K562 (cell line): Measurements from ENCODE around the gene ARL8A. TPM values are rescaled to one million over a fixed set of nuclear protein-coding genes. Genes with fewer than 3 reads are reported as not detected.

Source experiments
- ATF7 ChIP-seq: fragments of 450-650 bp; IDR thresholded peaks from 2 replicates; pipeline ENCODE4 v1.7.1; 2014; ENCODE audit warnings: mild to moderate bottlenecking, moderate library complexity
- CHD1 ChIP-seq: fragments of 200-600 bp; sonication (generic); IDR thresholded peaks from one replicate; pipeline ENCODE4 v1.6.1; 2012; ENCODE audit warnings: mild to moderate bottlenecking, moderate library complexity, low read length, inconsistent platforms
- CREM ChIP-seq: IDR thresholded peaks from 2 replicates; pipeline ENCODE4 v1.6.1; 2014; ENCODE audit warnings: antibody characterized with exemption, low read depth
- FOXP1 ChIP-seq: sonication (generic); formaldehyde crosslinking; IDR thresholded peaks from 2 replicates; pipeline ENCODE4 v1.8.0; 2022; ENCODE audit warnings: mild to moderate bottlenecking, missing genetic modification reagents
- KLF1 ChIP-seq: fragments of 450-650 bp; IDR thresholded peaks from 2 replicates; pipeline ENCODE4 v1.6.1; 2016; ENCODE audit warnings: missing genetic modification characterization, missing compliant biosample characterization
- MTA1 ChIP-seq: fragments of 450-650 bp; IDR thresholded peaks from 2 replicates; pipeline ENCODE4 v1.6.1; 2017; ENCODE audit warnings: borderline replicate concordance
- NR2C2 ChIP-seq, 2 experiments: fragments of 200-800 bp in 1 of 2; sonication (Bioruptor generic) in 1 of 2; sonication (generic) in 1 of 2; formaldehyde crosslinking in 1 of 2; IDR thresholded peaks; 2 replicates each; pipeline versions ENCODE4 v1.6.1 to v1.8.0; 2016 to 2022; ENCODE audit warnings: mild to moderate bottlenecking in 1 of 2, missing compliant biosample characterization in 1 of 2, missing genetic modification characterization in 1 of 2, missing genetic modification reagents in 1 of 2
- NR2F6 ChIP-seq: fragments of 450-650 bp; formaldehyde crosslinking; IDR thresholded peaks from 2 replicates; pipeline ENCODE4 v1.4.0; 2020; ENCODE audit warnings: mild to moderate bottlenecking
- POLR2B ChIP-seq: fragments of 450-650 bp; IDR thresholded peaks from 2 replicates; pipeline ENCODE4 v1.6.1; 2018; ENCODE audit warnings: low read depth; ENCODE audit not compliant: partially characterized antibody
- POLR2G ChIP-seq: fragments of 200-400 bp; formaldehyde crosslinking; IDR thresholded peaks from 2 replicates; pipeline ENCODE4 v1.6.1; 2017; ENCODE audit warnings: low read depth, mild to moderate bottlenecking, antibody characterized with exemption, low read length, moderate library complexity
- RB1 ChIP-seq: fragments of 450-650 bp; IDR thresholded peaks from 2 replicates; pipeline ENCODE4 v1.6.1; 2017; ENCODE audit warnings: low read depth, mild to moderate bottlenecking
- SRF ChIP-seq, 2 experiments: fragments of 250-450, 450-650 bp in 1 of 2; sonication (Bioruptor Pico) in 1 of 2; sonication (generic) in 1 of 2; formaldehyde crosslinking; IDR thresholded peaks; 2 replicates each; pipeline versions ENCODE4 v1.5.0 to v1.5.1; 2020 to 2022; ENCODE audit warnings: mild to moderate bottlenecking in 1 of 2, missing genetic modification reagents in 1 of 2
- TEAD1 ChIP-seq, 2 experiments: fragments of 450-650 bp in 1 of 2; sonication (generic) in 1 of 2; formaldehyde crosslinking; IDR thresholded peaks; 2 replicates each; pipeline versions ENCODE4 v1.4.0 to v1.8.0; 2020 to 2022; ENCODE audit warnings: mild to moderate bottlenecking in 2 of 2, missing genetic modification reagents in 1 of 2
- ZNF134 ChIP-seq: fragments of 250-450 bp; sonication (Bioruptor Pico); conservative IDR thresholded peaks from 2 replicates; pipeline ENCODE4 v1.4.0; 2020
- ZNF263 ChIP-seq: sonication (generic); formaldehyde crosslinking; IDR thresholded peaks from 2 replicates; pipeline ENCODE4 v1.8.0; 2022; ENCODE audit warnings: mild to moderate bottlenecking, missing genetic modification reagents, borderline replicate concordance
- ZNF592 ChIP-seq: fragments of 450-650 bp; IDR thresholded peaks from 2 replicates; pipeline ENCODE4 v1.6.1; 2017; ENCODE audit warnings: antibody characterized with exemption, mild to moderate bottlenecking
- polyA plus RNA-seq, 8 experiments: library from polyadenylated mRNA; depleted of rRNA in 4 of 8; stranded (reverse) in 5 of 8; unstranded in 3 of 8; fragments of >200 nt; fragmentation: Nextera tagmentation in 2 of 8; fragmentation: Illumina TruSeq in 1 of 8; extraction: Ambion mirVana in 2 of 8; extraction: Trizol in 1 of 8; gene quantifications; 2 replicates each; pipeline versions ENCODE4 v1.2.1 to v1.2.3, GENCODE V29; 2011 to 2014; ENCODE audit warnings: inconsistent platforms in 1 of 8, missing spikeins in 1 of 8
- total RNA-seq, 7 experiments: library from RNA; depleted of rRNA in 6 of 7; stranded (reverse); fragments of >200 nt in 6 of 7; fragmentation: Illumina TruSeq in 2 of 7; extraction: Trizol in 2 of 7; gene quantifications; 2 replicates each; pipeline versions ENCODE4 v1.2.1 to v1.2.3, GENCODE V29; 2011 to 2021; ENCODE audit warnings: low replicate concordance in 1 of 7
- TF ChIP-seq, protein P1 (sequence below): fragments of 200-800 bp; sonication (Bioruptor generic); IDR thresholded peaks from 2 replicates; pipeline ENCODE4 v1.6.1; 2017; ENCODE audit warnings: missing genetic modification characterization, missing compliant biosample characterization
- TF ChIP-seq, protein P2 (sequence below): fragments of 250-450 bp; sonication (Bioruptor Pico); IDR thresholded peaks from 2 replicates; pipeline ENCODE4 v1.9.0; 2021; ENCODE audit warnings: mild to moderate bottlenecking, inconsistent platforms

ARL8A gene
- total and polyA plus RNA-seq, 9 of the 15 experiments (the other 6 are each of a cell fraction or from before 2014, with no cell fraction given): 0.17 to 27.3 (median 15.6) TPM

GRCh38 chr1:202144402-202145067, at the start of gene ARL8A (continued):
- TF ChIP-seq, protein P1, sequence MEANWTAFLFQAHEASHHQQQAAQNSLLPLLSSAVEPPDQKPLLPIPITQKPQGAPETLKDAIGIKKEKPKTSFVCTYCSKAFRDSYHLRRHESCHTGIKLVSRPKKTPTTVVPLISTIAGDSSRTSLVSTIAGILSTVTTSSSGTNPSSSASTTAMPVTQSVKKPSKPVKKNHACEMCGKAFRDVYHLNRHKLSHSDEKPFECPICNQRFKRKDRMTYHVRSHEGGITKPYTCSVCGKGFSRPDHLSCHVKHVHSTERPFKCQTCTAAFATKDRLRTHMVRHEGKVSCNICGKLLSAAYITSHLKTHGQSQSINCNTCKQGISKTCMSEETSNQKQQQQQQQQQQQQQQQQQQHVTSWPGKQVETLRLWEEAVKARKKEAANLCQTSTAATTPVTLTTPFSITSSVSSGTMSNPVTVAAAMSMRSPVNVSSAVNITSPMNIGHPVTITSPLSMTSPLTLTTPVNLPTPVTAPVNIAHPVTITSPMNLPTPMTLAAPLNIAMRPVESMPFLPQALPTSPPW (CRISPR knock-in tag): peak; percentile 72; the same call in 1 of the 2 replicates
- TF ChIP-seq KLF1 (0 out of 2 replicates have a peak, but pooled peaks have one; percentile 37), NR2C2 (CRISPR knock-in tag; IDR thresholded peaks at IDR 0.05) (no peak), NR2C2 (tag; IDR thresholded peaks at IDR 0.05) (peak; percentile 81; the same call in 1 of the 2 replicates), CHD1 (peak; percentile 80), FOXP1 (CRISPR knock-in tag) (peak; percentile 36; the same call in 1 of the 2 replicates), ZNF134 (CRISPR knock-in tag) (0 out of 2 replicates have a peak, but pooled peaks have one; percentile 27), RB1 (peak; percentile 75; the same call in 1 of the 2 replicates), NR2F6 (CRISPR knock-in tag) (no peak), ZNF592 (peak; percentile 52; the same call in 1 of the 2 replicates), CREM (peak; percentile 31; the same call in 1 of the 2 replicates), ATF7 (peak; percentile 49; the same call in 1 of the 2 replicates), TEAD1 (CRISPR knock-in tag; IDR thresholded peaks at IDR 0.05) (peak; percentile 7; a peak in 1 of 4 replicates), POLR2G (peak; percentile 92), ZNF263 (CRISPR knock-in tag) (peak; percentile 64; the same call in 1 of the 2 replicates), SRF (CRISPR knock-in tag; IDR thresholded peaks at IDR 0.05) (peak in 1 of 2 experiments; percentile 24; a peak in 1 of 4 replicates), MTA1 (no peak), POLR2B (peak; percentile 14)
- TF ChIP-seq, protein P2, sequence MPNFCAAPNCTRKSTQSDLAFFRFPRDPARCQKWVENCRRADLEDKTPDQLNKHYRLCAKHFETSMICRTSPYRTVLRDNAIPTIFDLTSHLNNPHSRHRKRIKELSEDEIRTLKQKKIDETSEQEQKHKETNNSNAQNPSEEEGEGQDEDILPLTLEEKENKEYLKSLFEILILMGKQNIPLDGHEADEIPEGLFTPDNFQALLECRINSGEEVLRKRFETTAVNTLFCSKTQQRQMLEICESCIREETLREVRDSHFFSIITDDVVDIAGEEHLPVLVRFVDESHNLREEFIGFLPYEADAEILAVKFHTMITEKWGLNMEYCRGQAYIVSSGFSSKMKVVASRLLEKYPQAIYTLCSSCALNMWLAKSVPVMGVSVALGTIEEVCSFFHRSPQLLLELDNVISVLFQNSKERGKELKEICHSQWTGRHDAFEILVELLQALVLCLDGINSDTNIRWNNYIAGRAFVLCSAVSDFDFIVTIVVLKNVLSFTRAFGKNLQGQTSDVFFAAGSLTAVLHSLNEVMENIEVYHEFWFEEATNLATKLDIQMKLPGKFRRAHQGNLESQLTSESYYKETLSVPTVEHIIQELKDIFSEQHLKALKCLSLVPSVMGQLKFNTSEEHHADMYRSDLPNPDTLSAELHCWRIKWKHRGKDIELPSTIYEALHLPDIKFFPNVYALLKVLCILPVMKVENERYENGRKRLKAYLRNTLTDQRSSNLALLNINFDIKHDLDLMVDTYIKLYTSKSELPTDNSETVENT: 0 out of 2 replicates have a peak, but pooled peaks have one; percentile 15
